UCSD-AML1 (cell line): ENCODE measurements around the gene TOP1.
"Not testable (repeated sequence)": the region's sequence is repeated elsewhere in the genome, so short reads cannot be mapped to it uniquely, and the experiment has no call there.

Experiments
- DNase-seq: peaks from one replicate; lab custom pipeline; 2025; ENCODE audit not compliant: unreplicated experiment; lab: John Stamatoyannopoulos, UW

TOP1 gene

DNA sequence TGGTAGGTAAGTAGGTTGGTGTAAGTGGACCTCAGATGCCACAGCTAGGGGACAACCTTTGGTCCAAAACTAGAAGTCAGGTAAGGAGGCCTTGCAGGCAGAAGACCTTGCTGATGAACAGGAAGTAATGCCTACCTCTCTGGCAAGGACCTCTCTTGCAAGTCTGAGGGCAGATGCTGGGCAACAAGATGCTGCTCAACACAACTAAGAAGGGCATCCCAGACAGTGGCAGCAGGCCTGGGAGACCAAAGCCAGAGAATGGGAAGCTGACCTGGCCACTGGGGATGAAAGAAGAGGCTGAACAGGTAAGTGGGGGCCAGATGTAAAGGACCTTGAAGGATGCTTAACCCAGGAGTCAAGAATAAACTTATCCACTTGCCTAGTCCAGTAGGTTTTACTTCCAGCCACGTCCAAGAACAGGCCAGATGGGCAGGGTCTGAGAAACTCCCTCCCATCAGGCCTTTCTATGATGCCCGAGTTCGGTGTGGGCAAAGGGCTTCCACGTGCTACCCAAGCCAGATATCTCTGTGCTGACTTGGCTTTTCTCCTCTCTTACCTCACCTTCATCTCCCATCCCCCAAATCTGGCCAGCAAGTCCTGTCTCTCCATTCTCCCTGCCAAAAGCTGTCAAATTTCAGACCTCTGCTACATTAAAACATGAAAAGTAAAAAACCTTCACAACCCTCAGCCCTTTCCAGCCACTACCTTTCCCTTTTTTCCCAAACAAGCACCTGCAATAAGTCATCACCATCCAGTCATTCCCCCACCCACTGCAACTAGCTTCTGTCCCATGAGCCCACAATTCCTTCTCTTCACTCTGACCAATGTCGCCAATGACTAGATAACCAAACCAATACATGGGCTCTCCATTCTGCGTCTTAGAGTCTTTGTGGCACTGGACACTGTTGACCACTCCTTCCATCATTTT lies 97.2 kb downstream of the TOP1 start:
- DNase-seq = no peak

DNA sequence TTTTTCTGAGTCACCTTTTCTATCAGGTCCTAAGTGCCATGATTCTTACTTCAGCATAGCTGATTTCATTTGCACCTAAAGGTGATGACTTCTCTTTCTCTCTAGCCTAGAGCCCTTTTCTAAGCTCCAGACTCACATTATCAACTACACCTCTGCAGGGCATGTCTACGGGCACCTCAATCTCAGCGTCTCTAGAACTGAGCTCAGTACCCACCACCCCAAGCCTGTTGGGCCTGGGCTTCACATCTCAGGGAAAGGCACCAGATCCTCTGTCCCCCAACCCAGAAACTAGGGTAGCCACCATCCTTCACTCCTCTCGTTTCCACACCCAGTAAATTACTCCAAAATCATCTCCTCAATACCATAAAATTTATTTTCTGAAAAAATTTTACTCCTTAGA lies 98.1 kb downstream of the TOP1 start:
- DNase-seq = no peak

DNA sequence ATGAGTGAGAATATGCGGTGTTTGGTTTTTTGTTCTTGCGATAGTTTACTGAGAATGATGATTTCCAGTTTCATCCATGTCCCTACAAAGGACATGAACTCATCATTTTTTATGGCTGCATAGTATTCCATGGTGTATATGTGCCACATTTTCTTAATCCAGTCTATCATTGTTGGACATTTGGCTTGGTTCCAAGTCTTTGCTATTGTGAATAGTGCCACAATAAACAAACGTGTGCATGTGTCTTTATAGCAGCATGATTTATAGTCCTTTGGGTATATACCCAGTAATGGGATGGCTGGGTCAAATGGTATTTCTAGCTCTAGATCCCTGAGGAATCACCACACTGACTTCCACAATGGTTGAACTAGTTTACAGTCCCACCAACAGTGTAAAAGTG lies 99.7 kb downstream of the TOP1 start:
- not testable (repeated sequence) for DNase-seq

DNA sequence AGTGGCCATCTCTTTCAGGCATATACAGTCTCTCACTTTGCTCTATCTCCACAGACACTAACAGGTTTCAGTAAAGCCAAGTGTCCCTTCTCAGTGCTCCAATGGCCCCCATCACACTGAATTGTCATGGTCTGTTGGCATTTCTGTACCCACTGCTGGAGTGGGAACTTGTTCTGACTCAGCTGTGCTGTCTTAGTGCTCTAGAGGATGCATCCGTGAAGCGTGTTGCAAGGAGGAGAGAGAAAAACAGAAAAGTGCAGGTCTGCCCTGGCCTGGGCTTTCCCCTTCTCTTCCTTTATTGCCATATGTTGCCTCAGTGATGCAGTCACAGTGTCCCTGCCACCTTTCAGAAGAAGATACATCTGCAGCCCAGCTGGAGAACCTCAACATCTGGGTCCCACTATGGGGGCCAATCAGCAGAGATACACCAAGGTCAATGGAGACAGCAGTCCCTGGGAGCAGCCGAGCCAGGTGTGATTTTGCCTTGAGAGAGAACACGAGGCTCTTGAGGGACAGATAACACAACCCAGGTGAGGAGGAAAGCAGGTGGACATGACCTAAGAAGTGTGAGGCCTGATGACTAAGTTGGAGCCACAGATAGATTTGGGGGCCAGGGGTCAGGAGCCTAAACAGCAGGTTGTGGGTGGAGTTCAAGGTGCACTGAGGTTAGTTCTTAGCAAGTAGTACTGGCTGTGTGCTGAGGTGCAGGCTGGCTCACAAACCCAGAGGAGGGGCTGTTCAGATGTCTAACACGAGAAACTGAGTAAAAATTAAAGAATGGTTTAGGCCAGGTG lies 103.2 kb downstream of the TOP1 start:
- no peak for DNase-seq

- DNase-seq = not testable (repeated sequence)
Observed at GRCh38 chr20:41132388-41132775, 103.8 kb downstream of the TOP1 start.

- DNase-seq = no peak
Observed at GRCh38 chr20:41133709-41134361, 105.2 kb downstream of the TOP1 start.

DNA sequence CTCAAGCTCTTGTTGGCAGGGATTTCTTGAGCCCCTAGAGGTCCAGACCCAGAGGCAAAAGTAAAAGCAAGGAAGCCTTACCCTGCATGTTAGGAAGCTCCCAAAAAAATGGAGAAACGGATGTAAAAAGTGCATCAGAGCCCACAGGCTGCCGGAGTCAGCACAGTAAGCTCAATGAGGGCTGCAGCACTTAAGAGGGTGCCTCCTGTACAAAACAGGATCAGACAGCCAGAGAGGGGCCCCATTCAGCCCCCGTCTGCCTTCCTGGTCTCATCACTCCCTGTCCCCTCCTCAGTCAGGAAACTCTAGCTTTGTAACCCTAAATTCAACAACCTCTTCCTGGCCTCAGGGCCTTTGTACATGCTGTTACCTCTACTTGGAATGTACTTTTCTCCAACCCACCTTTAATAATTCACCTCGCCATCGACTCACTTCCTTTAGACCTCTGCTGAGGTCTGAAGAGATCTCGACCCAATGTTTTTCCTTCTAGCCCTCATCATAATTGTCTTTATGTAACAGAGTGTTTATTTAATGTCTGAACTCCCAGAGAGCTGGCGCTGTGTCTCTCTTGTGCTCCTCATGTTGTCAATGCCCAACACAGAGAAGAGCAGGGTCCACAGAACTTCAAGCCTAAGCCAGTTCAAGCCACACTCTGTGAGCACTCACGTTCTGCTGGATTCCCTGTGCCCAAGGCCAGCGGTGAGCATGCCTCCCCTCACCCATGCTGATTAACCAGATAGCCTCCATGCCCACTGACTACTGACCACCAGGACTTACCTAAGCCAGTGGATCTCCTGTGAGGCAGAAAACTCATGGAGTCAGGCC lies 106.0 kb downstream of the TOP1 start:
- no peak for DNase-seq

DNA sequence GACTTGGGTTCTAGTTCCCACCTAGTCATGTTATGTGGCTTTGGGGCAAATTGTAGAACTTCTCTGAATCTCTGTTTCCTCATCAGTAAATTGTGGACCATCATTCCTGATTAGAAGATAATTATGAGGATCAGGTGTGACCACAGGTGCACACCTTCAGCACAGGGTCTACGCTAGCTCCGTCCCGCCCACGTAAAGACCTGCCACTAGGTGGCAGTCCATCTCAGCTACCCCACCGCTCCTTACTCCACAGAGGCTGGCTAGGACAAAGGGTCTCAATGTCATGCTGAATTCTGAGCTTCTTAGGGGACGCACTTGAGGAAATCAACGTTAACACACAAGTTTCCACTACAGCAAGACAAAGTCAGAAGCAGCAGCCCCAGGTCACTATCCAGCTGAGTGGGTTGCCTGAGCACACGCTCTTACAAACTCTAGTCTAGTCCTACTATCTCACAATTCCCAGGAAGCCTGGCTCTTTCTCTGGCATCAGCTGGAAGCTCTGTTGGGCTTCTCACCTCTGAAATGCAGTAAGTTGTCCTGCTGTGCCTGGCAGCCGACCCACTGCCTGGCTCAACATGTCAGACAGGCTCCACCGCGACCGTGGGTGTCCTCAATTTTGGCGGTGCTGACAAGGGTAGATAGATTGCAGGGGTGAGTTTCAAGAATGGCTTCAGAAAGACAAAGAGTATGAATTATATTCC lies 106.7 kb downstream of the TOP1 start:
- peak; percentile 50 for DNase-seq

DNA sequence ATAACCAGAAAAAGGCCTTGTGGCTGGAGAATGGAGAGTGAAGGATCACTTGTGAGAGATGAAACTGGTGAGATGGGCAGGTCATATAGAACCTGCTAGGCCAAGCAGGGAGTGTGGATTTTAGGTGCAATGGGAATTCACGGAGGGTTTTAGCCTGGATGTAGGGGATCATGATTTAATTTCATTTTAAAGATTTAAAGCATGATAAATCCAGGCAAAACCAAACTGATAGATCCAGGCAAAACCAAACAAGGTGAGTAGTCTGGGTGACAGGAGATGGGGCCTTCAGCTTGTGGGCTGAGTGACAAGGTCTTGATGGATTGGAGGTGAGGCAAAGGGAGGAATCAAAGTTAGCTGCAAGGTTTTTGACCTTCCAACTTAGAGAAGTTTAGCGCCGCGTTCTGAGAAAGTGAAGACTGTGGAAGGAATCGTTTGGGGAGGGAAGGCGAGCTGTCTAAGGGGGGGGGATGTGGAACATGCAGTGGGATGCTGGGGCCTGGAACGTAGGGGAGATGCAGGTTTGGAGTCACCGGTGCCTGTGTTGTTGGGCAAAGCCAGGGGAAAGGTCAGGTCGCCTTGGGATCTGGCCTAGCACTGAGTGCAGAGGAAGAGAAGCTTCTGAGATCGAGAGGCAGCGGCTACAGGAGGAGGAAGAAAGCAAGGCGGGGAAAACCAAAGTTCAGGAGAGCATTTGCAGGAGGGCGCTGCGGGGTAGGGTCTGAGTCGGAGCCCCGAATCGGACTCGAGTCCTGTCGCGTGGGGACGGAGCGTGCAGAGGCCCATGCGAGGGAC lies 107.5 kb downstream of the TOP1 start:
- DNase-seq = no peak

DNA sequence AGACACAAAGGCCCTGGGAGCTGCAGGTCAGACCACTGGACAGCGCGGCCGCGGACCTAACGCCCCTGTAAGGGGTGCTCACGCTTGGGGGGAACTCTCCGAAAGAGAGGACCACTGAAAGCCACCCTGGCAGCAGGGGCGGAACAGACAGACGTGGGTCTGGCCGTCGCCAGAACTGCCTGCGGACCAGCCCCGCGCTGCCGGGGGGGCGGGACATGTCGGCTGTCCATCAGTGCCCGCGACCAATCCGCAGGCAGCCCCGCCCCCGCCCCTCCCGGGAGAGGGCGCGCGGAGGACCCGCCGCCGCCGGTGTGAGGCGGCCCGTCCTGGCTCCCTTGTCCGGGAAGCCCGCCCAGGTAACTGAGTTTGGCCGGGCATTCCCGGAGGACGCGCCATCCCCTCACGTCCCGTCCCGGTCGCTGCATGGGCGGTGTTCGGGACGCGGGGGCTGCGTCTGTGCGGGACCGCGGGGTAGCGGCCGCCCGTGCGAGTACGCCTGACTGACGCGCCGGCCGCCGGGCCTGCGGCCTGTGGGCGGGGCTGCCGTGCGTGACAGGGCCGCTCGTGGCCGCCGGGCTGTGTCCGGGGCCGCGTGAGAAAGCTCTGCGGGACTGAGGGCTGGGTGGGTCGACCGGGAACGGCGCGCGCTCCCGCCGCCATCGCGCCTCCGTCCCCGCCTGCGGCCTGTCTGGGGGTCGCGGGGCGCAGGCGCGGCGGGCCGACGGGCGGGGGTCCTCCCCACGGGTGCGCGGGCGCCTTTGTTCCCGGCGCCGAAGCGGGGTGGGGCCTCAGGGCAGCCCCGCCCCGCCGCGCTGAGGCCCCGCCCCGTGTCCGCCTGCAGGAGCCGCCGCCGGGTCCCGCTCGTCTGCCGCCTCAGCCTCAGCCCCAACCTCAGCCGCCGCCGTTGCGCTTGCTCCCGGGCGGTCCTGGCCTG lies 108.3 kb downstream of the TOP1 start, which contains the start of gene PLCG1:
Gene PLCG1 (plus strand): TSS at position 864 of the 934 bp plus-strand sequence. CDS start 99 bp downstream, outside the sequence.
- peak; percentile 82 for DNase-seq

GRCh38 chr20:41137614-41138474 lies 109.2 kb downstream of the TOP1 start:
- DNase-seq = peak; percentile 68

DNA sequence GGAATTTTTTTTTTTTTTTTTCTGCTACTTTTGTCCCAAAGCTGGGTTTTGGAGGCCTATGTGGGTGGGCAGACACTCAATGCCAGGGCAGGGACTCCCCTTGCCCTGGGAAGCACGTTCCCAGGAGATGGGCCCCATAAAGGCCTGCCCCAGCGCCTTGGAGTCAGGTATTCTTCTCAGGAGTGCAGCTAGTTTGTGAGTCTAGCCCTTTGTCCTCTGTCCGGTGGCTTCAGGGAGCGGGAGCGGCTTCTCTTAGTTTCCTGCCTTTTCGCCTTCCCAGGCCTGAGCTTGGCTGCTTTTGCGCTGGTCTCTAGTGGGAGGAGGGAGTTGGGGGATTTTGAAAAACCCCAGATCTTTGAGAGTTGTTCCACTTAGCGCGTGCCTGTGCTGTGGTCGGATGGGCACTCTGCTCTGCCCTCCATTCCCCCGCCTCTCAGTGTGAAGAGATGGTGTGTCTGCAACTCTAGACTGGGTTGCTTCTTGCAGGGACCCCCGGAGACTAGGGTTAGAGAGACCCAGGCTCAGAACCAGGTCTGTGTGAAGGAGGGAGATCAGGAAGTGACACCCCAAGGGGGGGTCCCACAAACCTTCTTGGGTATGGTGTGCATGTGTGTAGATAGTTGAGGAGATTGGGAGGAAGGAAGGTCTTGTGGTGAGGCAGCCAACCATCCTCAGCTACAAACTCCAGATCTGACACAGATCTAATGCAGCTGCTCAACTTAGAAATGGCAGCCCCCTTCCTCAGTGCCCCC lies 110.0 kb downstream of the TOP1 start:
- no peak for DNase-seq

- DNase-seq = no peak
Observed at GRCh38 chr20:41139227-41140093, 110.8 kb downstream of the TOP1 start.

GRCh38 chr20:41140226-41141133 lies 111.9 kb downstream of the TOP1 start:
- DNase-seq = no peak
